GM12873 (cell line): ENCODE results near the gene MSANTD1.

Experiments used
- TF ChIP-seq, protein P1 (sequence below): IDR thresholded peaks from 2 replicates; pipeline ENCODE4 v1.5.1; 2012; ENCODE audit warnings: low read depth, mild to moderate bottlenecking, moderate library complexity, low read length, control low read depth; ENCODE audit not compliant: insufficient read depth; ENCODE audit errors: missing control alignments

MSANTD1 gene

DNA sequence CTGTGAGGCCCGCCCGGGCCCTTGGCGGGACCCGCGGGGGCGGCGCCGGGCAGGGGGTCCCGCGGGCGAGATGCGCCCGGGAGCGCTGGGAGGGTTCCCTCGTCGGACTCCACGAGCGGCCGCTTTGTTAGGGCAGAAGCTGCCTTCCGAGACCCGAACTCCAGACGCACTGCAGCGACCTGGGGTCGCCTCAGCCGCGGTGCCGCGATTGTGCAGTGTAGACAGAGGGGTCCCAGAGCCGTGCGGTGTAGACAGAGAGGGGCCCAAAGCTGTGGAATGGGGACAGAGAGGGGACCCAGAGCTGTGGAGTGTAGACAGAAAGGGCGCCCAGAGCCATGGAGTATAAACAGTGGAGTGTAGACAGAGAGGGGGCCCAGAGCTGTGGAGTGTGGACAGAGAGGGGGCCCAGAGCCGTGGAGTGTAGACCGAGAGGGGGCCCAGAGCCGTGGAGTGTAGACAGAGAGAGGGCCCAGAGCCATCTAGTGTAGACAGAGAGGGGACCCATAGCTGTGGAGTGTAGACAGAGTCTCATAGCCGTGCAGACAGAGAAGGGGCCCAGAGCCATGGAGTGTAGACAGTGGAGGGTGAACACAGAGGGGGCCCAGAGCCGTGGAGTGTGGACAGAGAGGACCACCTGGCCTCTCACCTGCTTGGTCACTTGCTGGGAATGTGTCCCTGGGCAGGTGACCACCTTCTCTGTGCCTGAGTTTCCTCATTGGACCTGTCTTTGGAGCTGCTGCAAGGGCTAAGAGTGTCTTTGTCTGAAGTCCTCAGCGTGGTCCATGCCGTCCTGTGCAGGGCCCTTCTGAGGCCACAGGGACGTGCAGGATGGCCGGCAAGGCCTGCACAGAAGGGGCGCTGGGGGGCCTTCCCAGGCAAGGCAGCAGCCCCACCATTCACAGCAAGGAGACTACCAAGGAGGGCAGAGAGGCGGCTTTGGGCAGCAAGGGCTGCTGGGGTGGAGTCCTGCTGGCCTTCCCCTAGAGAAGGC, 44.7 kb downstream of the MSANTD1 start:
- TF ChIP-seq, protein P1, sequence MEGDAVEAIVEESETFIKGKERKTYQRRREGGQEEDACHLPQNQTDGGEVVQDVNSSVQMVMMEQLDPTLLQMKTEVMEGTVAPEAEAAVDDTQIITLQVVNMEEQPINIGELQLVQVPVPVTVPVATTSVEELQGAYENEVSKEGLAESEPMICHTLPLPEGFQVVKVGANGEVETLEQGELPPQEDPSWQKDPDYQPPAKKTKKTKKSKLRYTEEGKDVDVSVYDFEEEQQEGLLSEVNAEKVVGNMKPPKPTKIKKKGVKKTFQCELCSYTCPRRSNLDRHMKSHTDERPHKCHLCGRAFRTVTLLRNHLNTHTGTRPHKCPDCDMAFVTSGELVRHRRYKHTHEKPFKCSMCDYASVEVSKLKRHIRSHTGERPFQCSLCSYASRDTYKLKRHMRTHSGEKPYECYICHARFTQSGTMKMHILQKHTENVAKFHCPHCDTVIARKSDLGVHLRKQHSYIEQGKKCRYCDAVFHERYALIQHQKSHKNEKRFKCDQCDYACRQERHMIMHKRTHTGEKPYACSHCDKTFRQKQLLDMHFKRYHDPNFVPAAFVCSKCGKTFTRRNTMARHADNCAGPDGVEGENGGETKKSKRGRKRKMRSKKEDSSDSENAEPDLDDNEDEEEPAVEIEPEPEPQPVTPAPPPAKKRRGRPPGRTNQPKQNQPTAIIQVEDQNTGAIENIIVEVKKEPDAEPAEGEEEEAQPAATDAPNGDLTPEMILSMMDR, result no peak

GRCh38 chr4:3294401-3295241, 45.7 kb downstream of the MSANTD1 start:
- TF ChIP-seq, protein P1, result no peak

- TF ChIP-seq, protein P1, result no peak
These were observed 47.1 kb downstream of the MSANTD1 start for GRCh38 chr4:3295837-3296624.

GRCh38 chr4:3296651-3297050, 47.7 kb downstream of the MSANTD1 start:
- TF ChIP-seq, protein P1, result no peak

GRCh38 chr4:3297066-3297859, 48.3 kb downstream of the MSANTD1 start:
- TF ChIP-seq, protein P1, result no peak

DNA sequence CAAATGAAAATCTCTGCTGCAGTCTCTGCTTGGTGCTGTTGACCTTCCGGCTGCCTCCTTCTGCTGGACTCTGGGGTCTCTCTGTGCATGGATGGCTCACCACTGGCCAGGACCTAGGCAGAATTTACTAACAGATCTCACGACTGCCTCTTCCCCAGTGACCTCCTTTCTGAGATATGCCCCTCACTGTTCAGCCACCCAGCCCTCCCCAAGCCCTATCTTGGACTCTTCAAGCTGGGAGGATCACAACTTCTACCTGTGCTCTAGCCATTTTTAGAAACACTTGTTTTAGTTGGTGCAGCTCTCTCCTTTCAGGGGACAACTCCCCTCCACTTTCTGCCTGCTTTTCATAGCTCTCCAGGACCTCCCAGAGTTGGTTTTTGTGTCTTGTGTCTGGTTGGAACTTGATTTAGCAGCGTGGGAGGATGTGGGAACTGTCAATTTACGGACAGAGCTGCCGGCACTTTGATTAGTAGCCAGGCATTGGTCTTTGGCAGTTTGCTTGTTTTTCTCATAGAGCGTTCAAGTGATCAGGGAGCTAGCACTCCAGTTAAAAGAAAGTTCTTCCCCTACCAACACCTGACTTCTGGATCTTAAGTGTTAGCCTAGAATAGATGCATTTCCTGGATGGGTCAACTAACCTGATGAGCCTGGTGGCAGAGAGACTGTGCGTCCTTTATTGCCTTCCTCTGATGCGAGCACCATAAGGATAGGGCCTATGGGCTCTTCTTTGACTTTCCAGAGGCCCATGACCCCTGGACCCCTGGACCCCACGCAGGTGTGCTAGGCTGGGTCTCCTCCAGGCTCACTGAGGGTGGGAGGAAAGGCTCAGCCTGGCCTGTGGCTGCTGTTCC, 50.4 kb downstream of the MSANTD1 start:
- TF ChIP-seq, protein P1, result no peak
